Sciatic nerve (tissue), 2 donors: Measurements from ENCODE around the gene PPFIA4. TPM values are rescaled to one million over a fixed set of nuclear protein-coding genes. Genes with fewer than 3 reads are reported as not detected.
A peak's percentile ranks its signal among the peaks of the same experiment; 100 is the strongest.
"Not testable (repeated sequence)": the region's sequence is repeated elsewhere in the genome, so short reads cannot be mapped to it uniquely, and the experiment has no call there.

Source experiments
- ATAC-seq: fragments of 200-7000 bp; cut with Tn5 transposase; one replicate; pipeline ENCODE4 v1.9.1; 2020; ENCODE audit warnings: mild to moderate bottlenecking, moderate library complexity
- DNase-seq: peaks from one replicate; pipeline ENCODE4 v3.0.0-alpha.2; 2020; ENCODE audit warnings: low spot score
- intact Hi-C: fragments of 100-400 bp; cut with DNase I; formaldehyde crosslinking; loops from one replicate; pipeline ENCODE4 v1.14.2; 2022
- total RNA-seq: library from RNA; stranded (reverse); fragmentation: NEBNext Ultra II Directional; extraction: Animal tissue kit (Norgen Biotek cat#: 25700); gene quantifications from one replicate; pipeline ENCODE4 v1.2.1, GENCODE V29; 2021
- donor health status: DM: no; HTN: no; CAD: no.
- donor health status: DM: no; HTN: no; CAD: no.

Gene PPFIA4
- 3.1 TPM for total RNA-seq

DNA sequence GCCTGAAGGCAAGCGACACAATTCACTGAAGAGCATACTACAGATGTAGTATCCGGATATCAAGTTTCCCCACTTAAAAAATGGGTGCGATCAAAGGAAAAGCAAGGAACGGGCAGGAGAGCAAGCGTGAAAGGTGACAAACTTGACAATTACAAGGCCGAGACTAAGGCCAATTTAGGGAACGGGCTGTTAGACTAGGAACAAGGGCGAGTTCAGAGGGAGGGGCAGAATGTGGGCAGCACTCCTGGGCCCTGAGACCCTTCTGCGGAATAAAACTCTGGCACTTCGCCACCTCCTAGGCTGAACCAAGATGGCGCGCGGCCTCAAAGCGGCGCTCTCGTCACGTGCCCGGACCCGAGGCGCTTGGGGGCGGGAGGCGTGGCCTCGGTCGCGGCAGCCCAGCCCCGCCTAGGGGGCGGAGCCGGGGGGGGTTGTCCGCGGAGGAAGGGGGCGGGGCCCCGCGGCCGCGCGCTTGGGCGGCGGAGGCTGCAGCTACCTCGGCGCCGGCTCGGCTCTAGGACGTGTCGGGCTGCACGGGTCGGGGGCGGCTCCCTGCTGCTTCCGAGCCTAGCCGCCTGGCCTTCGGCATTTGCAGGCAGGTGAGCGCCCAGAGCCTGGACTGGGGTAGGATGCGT, at the start of gene PPFIA4:
TSS of gene PPFIA4 (plus strand) at position 461 of the 635 bp plus-strand sequence. CDS start 12,518 bp downstream, outside the sequence.
- peak; percentile 91 for DNase-seq
- intact Hi-C loops: no loop called here
- peak; percentile 94 for ATAC-seq

DNA sequence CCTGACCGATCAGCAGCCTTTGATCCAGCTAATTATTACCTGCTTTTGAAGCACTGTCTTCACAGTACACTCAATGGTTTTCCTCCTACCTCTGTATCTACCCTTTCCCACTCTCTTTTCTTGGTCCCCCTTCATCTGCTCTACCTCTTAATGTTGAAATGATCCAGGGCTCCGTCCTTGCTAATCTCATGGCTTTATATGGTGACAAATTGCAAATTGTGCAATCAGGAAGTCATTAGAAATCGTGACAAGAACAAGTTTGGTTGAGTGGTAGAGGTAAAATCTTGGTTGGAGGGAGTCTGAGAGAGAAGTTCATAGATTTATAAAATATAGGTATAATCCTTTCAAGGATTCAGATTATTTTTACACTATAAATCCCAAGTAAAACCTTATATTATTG, 49.7 kb upstream of the PPFIA4 start:
- ATAC-seq (no peak), DNase-seq (no peak)
- intact Hi-C loops: no loop called here

DNA sequence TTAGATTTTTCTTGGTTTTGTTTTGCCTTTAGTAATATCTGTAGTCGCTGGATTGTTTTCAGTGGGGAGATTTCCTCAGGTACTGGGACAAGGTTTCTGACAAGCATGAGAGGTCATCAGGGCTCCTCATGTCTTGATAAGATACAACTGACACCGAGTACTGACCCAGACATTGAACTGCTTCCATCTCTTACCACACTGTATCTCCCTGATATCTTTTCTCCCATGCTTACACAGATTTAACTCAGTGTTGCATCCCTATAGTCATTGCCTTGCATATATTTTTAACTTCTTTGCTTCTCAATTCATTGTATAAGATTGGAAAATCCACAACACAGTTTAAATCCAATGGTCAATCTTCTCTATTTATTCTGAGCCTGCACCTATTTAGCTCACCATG, 46.8 kb upstream of the PPFIA4 start:
- DNase-seq (no peak), ATAC-seq (no peak)
- intact Hi-C loops: no loop called here

DNA sequence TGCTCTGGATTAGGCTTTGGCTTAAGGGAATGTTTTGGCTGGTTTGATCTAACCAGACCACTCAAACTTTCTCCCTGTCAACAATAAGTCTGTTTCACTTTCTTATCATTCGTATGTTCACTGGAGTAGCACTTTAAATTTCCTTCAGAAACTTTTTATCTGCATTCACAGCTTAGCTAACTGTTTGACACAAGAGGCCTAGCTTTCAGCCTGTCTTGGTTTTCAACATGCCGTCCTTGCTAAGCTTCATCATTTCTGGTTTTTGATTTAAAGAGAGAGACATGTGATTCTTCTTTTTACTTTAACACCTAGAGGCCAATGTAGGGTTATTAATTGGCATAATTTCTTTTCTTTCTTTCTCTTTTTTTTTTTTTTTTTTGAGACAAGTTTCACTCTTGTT, 44.4 kb upstream of the PPFIA4 start:
- intact Hi-C loops: no loop called here
- ATAC-seq (no peak), DNase-seq (no peak)

DNA sequence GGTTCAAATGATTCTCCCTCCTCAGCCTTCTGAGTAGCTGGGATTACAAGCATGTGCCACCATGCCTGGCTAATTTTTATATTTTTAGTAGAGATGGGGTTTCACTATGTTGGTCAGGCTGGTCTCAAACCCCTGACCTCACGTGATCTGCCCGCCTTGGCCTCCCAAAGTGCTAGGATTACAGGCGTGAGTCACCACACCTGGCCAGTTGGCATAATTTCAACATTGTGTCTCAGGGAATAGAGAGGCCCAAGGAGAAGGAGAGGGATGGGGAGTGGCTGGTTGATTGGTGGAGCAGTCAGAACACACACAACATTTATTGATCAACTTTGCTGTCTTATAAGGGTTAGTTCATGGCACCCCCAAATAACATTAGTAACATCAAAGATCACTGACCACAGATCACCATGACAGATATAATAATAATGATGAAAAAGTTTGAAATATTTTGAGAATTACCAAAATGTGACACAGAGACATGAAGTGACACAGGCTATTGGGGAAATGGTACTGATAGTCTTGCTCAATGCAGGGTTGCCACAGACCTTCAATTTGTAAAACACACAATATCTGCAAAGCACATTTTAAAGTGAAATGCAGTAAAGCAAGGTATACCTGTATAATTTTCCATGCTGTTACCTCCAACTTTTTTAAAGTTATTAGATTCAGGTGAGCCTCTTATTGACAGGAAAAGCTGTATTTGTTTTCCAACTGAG, 43.4 kb upstream of the PPFIA4 start:
- no peak for DNase-seq
- intact Hi-C loops: no loop called here
- ATAC-seq: no peak

DNA sequence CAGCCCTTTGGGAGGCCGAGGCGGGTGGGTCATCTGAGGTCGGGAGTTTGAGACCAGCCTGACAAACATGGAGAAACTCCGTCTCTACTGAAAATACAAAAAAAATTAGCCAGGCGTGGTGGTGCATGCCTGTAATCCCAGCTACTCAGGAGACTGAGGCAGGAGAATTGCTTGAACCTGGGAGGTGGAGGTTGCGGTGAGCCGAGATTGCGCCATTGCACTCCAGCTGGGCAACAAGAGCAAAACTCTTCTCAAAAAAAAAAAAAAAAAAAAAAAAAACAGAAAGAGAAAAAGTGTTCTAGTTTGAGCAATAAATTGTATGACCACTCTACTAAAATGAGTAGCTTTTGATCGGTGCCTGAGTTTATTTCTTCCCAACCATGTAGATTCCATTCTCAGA, 40.2 kb upstream of the PPFIA4 start:
- ATAC-seq, intact Hi-C loops, DNase-seq: not testable (repeated sequence)

DNA sequence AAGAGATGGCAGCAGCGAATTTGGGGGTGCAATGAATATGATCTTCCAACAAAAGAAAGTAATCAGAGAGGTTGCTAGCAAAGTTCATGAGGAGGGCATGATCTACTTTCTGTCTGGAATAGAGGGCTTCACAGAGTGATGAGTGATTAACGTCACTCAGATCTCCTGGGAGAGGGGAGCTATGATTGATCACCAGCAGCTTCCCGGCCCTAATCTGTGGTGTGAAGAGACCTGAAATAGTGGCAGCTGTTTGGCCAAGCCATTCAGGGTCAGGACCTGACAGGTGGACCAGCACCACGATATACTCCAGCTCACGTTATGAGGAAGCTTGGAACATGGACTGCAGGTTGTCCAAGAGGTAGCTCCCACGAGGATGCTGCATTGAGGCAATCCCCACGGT, 39.0 kb upstream of the PPFIA4 start:
- intact Hi-C loops: no loop called here
- DNase-seq (no peak), ATAC-seq (no peak)

DNA sequence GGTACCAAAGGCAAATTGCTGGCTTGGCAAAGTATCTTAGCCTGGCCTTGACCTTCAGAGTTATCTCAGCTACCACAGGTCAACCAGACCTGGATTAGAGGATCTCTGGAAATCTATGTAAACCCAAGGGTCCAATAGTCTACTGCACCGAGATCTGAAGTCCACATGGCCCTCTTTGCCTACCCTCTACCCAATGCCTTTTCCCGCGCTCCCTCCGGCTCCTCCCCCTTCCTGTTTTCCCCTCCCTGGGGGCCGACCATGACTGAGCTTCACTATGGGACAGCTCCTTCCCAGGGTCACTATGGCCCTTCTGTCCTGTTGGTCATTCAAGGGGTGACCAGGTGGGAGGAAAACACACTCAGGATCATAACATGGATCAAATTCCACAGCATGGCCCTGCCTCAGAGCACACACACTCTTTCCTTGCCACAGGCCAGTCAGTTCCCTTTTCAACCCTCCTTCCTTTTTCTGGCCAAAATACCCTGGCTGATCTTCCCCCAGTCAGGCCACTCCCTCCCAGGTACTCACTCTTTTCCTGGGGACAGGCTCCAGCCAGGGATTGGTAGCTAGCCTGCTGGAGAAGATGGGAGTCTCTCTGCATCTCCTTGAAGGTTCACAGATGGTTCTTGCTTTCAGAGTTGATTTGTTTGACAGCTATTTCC, 38.2 kb upstream of the PPFIA4 start:
- DNase-seq: no peak

DNA sequence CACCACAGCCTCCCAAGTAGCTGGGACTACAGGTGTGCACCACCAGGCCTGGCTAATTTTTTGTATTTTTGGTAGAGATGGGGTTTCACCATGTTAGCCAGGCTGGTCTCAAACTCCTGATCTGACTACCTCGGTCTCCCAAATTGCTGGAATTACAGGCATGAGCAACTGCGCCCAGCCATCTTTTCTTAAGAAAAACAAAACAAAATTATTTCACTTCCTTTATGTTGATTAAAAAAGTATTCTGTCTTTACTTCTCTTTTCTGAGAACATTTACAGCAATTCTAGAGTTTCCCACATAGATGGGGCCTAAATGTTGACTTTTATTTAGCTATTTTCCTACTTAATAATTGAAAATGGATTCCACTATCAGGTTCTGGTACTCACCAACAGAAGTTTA, 36.4 kb upstream of the PPFIA4 start:
- DNase-seq: no peak

More for the DNA sequence above, 38.2 kb upstream of the PPFIA4 start:
- ATAC-seq: no peak
- intact Hi-C loops: no loop called here

DNA sequence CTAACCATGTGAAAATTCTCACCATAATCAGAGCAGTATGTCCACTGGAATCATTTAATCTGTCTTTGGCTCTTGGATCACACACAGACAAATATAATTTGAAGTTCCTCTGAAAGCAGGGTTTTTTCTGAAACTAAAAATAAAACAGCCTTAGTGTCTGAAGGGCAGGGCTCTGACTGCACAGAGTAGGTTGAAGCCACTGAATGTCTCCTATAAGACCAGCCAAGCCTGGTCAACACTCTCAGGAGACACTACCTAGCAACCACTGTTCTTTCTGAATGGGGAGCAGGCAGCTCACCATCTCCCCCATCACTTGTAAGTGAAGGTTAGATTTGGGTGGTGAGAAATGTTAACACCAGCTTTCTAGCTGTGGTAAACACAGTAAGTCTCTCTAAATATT, 35.2 kb upstream of the PPFIA4 start:
- no peak for ATAC-seq
- no peak for DNase-seq
- intact Hi-C loops: no loop called here

More for the DNA sequence above, 36.4 kb upstream of the PPFIA4 start:
- no peak for ATAC-seq
- intact Hi-C loops: no loop called here

DNA sequence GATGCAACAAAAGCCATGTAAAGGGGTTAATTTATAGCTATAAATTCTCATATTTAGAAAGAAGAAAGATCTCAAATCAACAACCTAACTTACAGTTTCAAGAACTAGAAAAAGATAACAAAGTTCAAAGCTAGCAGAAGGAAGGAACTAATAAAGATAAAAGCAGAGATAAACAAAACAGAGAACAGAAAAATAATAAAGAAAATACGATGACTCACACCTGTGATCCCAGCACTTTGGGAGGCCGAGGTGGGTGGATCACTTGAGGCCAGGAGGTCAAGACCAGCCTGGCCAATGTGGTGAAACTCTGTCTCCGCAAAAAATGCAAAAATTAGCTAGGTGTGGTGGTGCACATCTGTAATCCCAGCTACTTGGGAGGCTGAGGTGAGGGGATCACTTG, 31.5 kb upstream of the PPFIA4 start:
- DNase-seq (no peak), ATAC-seq (no peak)
- intact Hi-C loops: no loop called here

DNA sequence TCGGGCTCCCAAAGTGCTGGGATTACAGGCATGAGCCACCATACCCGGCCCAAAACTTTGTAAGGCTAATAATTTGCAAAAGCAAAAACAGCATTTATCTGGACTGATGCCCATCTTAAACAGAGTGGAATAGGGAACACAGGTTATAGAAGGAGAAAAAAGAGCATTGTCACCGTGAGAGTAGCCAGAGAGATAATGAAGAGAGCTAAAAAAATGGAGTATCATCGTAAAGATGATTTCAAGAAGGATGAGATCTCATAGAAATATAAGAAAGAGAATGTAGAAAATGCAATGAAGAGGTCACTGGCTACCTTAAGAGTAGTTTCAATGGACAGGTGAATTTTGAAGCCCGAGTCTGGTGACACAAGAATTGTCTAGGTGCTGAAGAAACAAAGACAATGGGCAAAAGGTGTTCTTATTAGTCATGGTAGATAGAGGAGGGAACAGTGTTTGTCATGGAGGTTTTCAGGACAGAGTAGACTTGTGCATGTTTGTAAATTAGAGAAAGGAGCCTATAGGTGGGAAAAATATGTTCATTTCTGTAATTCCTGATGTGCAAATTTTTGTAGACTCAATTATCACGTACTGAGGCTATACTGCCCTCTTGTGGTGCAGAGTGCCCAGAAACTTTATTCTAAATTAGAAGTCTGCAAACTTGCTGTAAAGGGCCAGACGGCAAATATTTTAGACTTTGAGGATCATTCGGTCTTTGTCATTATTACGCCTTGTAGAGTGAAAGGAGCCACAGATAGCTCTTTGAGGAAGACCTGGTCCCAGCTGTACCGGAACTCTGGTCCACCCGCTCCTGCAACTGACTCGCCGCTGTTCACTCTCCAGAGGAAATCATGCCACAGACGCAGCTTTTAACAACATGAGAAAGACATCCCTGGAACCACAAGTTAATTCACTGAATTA, 27.2 kb upstream of the PPFIA4 start:
- peak; percentile 72 for DNase-seq
- intact Hi-C loops: no loop called here
- ATAC-seq: peak; percentile 38

DNA sequence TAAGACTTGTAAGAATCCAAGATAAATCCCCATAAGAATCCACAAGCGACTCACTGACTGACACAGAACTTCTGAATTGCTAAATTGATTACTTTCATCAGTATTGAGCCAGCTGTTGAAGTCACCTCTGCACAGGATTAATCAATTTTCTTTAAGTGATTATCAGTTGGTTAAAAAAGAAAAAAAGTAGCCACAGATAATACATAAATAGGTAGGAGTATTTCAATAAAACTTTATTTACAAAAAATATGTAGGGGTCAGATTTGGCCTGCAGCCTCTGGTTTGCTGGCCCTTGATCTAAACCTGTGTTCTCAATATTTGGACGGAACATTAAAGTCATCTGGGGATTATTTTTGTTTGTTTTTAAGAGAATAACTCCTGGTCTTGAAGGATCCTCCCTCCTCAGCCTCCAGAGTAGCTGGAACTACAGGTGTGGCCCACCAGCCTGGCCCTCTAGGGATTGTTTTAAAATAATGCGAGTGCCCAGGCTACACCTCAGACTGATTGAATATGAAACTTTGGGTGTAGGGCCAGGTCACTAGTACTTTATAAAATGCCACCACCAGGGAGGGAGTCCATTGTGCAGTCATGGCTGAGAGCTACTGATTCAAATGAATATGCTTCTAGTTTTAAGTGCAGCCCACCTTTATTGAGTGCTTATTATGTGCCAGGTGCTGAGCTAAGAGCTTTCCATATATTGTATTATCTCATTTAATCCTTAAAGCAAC, 25.9 kb upstream of the PPFIA4 start:
- intact Hi-C loops: no loop called here
- no peak for DNase-seq
- ATAC-seq: no peak

DNA sequence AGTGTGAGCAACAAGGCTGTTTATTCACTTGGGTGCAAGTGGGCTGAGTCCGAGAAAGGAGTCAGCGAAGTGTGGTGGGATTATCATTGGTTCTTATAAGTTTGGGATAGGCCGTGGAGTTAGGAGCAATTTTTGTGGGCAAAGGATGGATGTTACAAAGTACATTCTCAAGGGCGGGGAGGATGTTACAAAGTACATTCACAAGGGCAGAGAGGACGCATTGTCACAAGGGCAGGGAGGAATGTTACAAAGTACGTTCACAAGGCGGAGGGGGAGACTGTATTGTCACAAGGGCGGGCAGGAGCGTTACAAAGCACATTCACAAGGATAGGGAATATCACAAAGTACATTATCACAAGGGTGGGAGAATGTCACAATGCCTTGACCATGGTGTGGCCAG, 24.3 kb upstream of the PPFIA4 start:
- DNase-seq (no peak), ATAC-seq (no peak)
- intact Hi-C loops: no loop called here

DNA sequence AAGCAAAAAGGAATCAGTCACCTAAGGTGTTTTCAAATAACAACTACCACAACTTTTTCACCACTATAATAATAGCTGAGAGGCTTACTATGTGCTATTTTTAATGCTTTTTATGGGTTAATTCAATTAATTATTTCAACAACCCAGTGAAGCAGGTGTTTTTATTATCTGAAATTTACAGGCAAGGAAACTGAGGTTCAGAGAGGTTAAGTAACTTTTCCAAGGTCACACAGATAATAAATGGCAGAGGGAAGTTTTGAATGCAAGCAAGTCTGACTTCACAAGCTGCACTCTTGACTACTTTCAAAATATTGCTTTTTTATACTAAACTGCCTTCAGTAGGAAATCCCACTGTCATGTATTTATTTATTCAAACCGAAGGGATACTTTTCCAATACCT, 23.3 kb upstream of the PPFIA4 start:
- intact Hi-C loops: no loop called here

DNA sequence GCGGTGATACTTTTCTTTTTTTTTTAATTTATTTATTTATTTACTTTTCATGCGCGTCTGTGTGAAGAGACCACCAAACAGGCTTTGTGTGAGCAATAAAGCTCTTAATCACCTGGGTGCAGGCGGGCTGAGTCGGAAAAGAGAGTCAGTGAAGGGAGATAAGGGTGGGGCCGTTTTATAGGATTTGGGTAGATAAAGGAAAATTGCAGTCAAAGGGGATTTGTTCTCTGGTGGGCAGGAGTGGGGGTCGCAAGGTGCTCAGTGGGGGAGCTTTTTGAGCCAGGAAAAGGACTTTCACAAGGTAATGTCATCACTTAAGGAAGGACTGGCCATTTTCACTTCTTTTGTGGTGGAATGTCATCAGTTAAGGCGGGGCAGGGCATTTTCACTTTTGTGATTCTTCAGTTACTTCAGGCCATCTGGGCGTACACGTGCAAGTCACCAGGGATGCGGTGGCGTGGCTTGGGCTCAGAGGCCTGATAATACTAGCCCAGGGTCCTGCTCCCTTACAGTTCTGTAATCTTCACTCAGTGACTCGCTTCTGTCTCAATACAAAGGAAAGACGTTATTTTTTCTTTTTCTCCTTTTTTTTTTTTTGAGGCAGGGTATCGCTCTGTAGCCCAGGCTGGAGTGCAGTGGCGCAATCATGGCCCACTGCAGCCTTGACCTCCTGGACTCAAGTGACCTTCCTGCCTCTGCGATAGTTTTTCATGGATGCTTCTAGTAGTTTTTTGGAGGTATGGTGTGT, 20.7 kb upstream of the PPFIA4 start:
- intact Hi-C loops, ATAC-seq, DNase-seq: not testable (repeated sequence)

More for the DNA sequence above, 23.3 kb upstream of the PPFIA4 start:
- no peak for ATAC-seq
- DNase-seq: no peak

DNA sequence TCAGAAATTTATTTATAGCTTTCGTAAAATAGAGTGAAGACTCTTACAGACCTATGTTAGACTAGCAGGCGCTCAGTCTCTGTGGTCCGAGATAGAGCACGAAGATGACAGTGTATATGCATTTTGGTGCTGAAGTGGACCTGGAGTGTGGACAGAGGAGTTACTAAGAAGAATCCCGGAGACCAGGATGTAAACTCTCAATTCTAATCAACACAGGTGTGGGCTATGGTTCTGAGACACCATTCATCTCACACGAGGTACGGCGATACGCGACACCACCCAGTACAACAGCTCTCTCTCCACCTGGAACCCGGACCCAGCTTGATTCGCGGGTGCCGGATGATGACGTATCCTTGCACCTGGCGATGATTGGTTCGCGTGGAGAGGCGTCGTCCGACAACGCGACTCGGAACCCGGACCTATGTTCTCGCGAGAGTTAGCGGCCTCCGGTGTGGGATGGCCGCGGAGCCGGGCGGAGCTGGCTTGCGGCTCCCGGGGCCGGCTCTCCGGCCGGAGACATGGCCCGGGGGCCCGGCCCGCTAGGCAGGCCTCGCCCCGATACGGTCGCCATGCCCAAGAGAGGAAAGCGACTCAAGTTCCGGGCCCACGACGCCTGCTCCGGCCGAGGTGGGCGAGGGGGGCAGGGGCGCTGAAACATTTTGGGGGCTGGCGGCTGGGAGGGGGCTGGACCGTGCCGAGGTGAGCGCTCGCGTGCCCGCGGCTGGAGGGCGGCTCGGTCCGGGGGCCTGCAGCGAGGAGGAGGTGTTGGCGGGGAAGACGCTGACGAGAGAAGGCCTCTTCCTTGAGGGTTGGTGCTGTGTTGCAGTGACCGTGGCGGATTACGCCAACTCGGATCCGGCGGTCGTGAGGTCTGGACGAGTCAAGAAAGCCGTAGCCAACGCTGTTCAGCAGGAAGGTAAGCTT, 19.1 kb upstream of the PPFIA4 start, which contains the start of gene TMEM183A:
TSS of gene TMEM183A (plus strand) at position 427 of the 924 bp plus-strand sequence. CDS start at position 519, 92 bp downstream.
- ATAC-seq: peak; percentile 99
- intact Hi-C loops: no loop called here
- DNase-seq: peak; percentile 98
